ENCODE data around the gene RPTN.

Gene RPTN

GRCh38 chr1:152165286-152166077, 6.5 kb upstream of the RPTN start:
- no peak for TF ChIP-seq CTCF (IDR thresholded peaks at IDR 0.05)
- Histone ChIP-seq H3K4me3 (no peak overlapping the region), H3K27ac (peak overlapping the region in 1 of 2 donors; percentile 1)
- DNase-seq (ENCODE audit: low spot score), result no peak

- DNase-seq (ENCODE audit: low spot score), result no peak
- H3K27ac ChIP-seq, result peak overlapping the region in 1 of 2 donors; percentile 1
- H3K4me3 ChIP-seq, result no peak overlapping the region
- TF ChIP-seq CTCF (IDR thresholded peaks at IDR 0.05), result no peak
These were observed 5.6 kb upstream of the RPTN start for GRCh38 chr1:152164517-152165136.

GRCh38 chr1:152162792-152163463, 3.9 kb upstream of the RPTN start:
- DNase-seq (ENCODE audit: low spot score), result no peak
- H3K4me3 ChIP-seq, result no peak overlapping the region
- no peak for TF ChIP-seq CTCF (IDR thresholded peaks at IDR 0.05)
- no peak overlapping the region for H3K27ac ChIP-seq

- TF ChIP-seq CTCF (IDR thresholded peaks at IDR 0.05), result no peak
- Histone ChIP-seq H3K27ac (peak overlapping the region in 1 of 2 donors; percentile 35), H3K4me3 (no peak overlapping the region)
- no peak for DNase-seq (ENCODE audit: low spot score)
These were observed 1.5 kb upstream of the RPTN start for GRCh38 chr1:152160576-152160975.

GRCh38 chr1:152153996-152154395, 5.0 kb downstream of the RPTN start:
- no peak for DNase-seq (ENCODE audit: low spot score)
- Histone ChIP-seq H3K27ac (no peak overlapping the region), H3K4me3 (no peak overlapping the region)
- TF ChIP-seq CTCF (IDR thresholded peaks at IDR 0.05), result no peak

- no peak overlapping the region for H3K27ac ChIP-seq
- no peak for TF ChIP-seq CTCF (IDR thresholded peaks at IDR 0.05)
- no peak overlapping the region for H3K4me3 ChIP-seq
- no peak for DNase-seq (ENCODE audit: low spot score)
These were observed 7.4 kb downstream of the RPTN start for GRCh38 chr1:152151646-152152045.
